HepG2 (cell line): ENCODE data around the gene LTB4R2. TPM values are rescaled to one million over a fixed set of nuclear protein-coding genes. Genes with fewer than 3 reads are reported as not detected.

Source experiments
- CHCHD3 ChIP-seq: sonication (generic); formaldehyde crosslinking; IDR thresholded peaks from 2 replicates; pipeline ENCODE4 v1.8.0; 2022; ENCODE audit warnings: mild to moderate bottlenecking, missing genetic modification reagents, moderate library complexity
- HOMEZ ChIP-seq: IDR thresholded peaks from 2 replicates; pipeline ENCODE4 v1.6.1; 2016; ENCODE audit warnings: low read depth
- MED13 ChIP-seq: sonication (generic); formaldehyde crosslinking; IDR thresholded peaks from 2 replicates; pipeline ENCODE4 v1.5.0; 2020; ENCODE audit warnings: missing genetic modification reagents
- MYPOP ChIP-seq: sonication (generic); formaldehyde crosslinking; IDR thresholded peaks from 2 replicates; pipeline ENCODE4 v1.8.1; 2023; ENCODE audit warnings: mild to moderate bottlenecking, moderate library complexity, missing genetic modification reagents
- NR2F6 ChIP-seq, 2 experiments: IDR thresholded peaks; 2 replicates each; pipeline ENCODE4 v1.6.1; 2016; ENCODE audit warnings: antibody characterized with exemption in 1 of 2, mild to moderate bottlenecking in 1 of 2
- RFX1 ChIP-seq: fragments of 450-650 bp; IDR thresholded peaks from 2 replicates; pipeline ENCODE4 v1.6.1; 2017
- SKIL ChIP-seq: sonication (generic); formaldehyde crosslinking; IDR thresholded peaks from 2 replicates; pipeline ENCODE4 v1.8.0; 2022; ENCODE audit warnings: missing genetic modification reagents, mild to moderate bottlenecking, moderate library complexity, borderline replicate concordance
- SNRNP70 ChIP-seq: fragments of 200-400 bp; formaldehyde crosslinking; IDR thresholded peaks from 2 replicates; pipeline ENCODE4 v1.6.1; 2017; ENCODE audit warnings: mild to moderate bottlenecking, low read depth, low read length, moderate library complexity
- STAG1 ChIP-seq: sonication (generic); formaldehyde crosslinking; IDR thresholded peaks from 2 replicates; pipeline ENCODE4 v1.4.0; 2020; ENCODE audit warnings: missing genetic modification reagents
- ZNF547 ChIP-seq: sonication (generic); formaldehyde crosslinking; IDR thresholded peaks from 2 replicates; pipeline ENCODE4 v1.5.1; 2020; ENCODE audit warnings: mild to moderate bottlenecking, missing genetic modification reagents
- polyA plus RNA-seq, 8 experiments: library from polyadenylated mRNA; depleted of rRNA in 3 of 8; stranded (reverse) in 7 of 8; unstranded in 1 of 8; fragments of >200 nt; fragmentation: Illumina TruSeq in 4 of 8; extraction: Trizol in 4 of 8; gene quantifications; 2 replicates each; pipeline versions ENCODE4 v1.2.1 to v1.2.3, GENCODE V29; 2011 to 2016; ENCODE audit warnings: low read depth in 4 of 8, missing spikeins in 1 of 8, mixed read lengths in 1 of 8; ENCODE audit not compliant: insufficient read depth in 1 of 8
- total RNA-seq, 5 experiments: library from RNA; depleted of rRNA; stranded (reverse); fragments of >200 nt; fragmentation: Illumina TruSeq; extraction: Trizol; gene quantifications; 2 replicates each; pipeline ENCODE4 v1.2.3, GENCODE V29; 2016; ENCODE audit warnings: low read depth in 1 of 5
- TF ChIP-seq, protein P1 (sequence below): fragments of 450-650 bp; IDR thresholded peaks from 2 replicates; pipeline ENCODE4 v1.6.1; 2017; ENCODE audit warnings: mild to moderate bottlenecking
- TF ChIP-seq, protein P2 (sequence below): sonication (generic); formaldehyde crosslinking; IDR thresholded peaks from 2 replicates; pipeline ENCODE4 v1.5.0; 2020; ENCODE audit warnings: mild to moderate bottlenecking, missing genetic modification reagents
- TF ChIP-seq, protein P3 (sequence below): sonication (generic); formaldehyde crosslinking; IDR thresholded peaks from 2 replicates; pipeline ENCODE4 v1.8.1; 2023; ENCODE audit warnings: mild to moderate bottlenecking, missing genetic modification reagents, borderline replicate concordance
- TF ChIP-seq, protein P4 (sequence below): sonication (generic); formaldehyde crosslinking; IDR thresholded peaks from 2 replicates; pipeline ENCODE4 v1.4.0; 2020; ENCODE audit warnings: missing genetic modification reagents, mild to moderate bottlenecking, borderline replicate concordance

LTB4R2 gene
- total and polyA plus RNA-seq, 2 of the 13 experiments (the other 11 are each of a cell fraction or from before 2014, with no cell fraction given), result 3.9 to 6.9 TPM

DNA sequence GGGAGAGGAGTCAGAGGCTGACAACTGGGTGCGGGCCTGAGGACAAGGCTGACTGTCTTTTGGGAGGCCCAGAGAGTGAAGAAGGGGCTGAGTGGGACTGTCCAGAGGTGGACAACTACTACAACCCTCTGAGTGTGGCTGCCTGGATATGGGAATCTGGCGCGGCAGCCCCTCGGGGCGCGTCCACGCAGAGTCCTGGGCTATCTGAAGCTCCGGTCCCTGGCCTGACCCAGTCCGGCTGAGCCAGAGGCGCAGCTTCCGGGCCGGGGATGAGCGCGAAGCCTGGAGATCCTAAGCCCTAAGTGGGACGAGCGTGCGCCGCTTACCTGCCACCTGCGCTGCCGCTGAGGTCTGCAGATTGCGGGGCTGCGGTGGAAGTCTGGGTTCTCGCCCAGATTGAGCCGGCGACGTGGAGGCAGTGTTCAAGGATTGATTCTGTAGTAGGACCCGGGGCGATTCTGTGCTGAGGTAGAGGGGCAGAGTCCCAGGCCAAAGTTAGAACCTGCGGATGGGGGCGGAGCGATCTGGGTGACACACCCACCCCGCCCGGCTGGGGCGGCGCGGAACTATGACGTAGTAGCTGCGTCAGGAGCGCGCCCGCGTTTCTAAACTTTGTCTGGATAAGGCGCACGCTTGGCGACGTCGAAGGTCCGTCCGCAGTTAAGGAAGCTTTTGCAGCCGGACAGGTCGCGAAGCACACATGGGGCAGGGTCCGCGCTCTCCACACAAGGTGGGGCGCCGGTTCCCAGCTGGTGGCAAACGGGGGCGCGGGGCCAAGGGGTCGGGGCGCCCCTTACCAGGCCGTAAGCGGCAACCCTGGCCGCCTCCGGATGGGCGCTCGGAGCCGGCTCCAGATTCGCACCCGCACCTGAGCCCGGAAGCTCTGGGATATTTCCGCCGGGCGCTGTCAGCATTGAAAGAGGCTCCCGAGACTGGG is 10.4 kb upstream of the LTB4R2 start, which contains the start of the genes DHRS1 and NOP9 (continued):
- TF ChIP-seq, protein P1, sequence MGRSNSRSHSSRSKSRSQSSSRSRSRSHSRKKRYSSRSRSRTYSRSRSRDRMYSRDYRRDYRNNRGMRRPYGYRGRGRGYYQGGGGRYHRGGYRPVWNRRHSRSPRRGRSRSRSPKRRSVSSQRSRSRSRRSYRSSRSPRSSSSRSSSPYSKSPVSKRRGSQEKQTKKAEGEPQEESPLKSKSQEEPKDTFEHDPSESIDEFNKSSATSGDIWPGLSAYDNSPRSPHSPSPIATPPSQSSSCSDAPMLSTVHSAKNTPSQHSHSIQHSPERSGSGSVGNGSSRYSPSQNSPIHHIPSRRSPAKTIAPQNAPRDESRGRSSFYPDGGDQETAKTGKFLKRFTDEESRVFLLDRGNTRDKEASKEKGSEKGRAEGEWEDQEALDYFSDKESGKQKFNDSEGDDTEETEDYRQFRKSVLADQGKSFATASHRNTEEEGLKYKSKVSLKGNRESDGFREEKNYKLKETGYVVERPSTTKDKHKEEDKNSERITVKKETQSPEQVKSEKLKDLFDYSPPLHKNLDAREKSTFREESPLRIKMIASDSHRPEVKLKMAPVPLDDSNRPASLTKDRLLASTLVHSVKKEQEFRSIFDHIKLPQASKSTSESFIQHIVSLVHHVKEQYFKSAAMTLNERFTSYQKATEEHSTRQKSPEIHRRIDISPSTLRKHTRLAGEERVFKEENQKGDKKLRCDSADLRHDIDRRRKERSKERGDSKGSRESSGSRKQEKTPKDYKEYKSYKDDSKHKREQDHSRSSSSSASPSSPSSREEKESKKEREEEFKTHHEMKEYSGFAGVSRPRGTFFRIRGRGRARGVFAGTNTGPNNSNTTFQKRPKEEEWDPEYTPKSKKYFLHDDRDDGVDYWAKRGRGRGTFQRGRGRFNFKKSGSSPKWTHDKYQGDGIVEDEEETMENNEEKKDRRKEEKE, result no peak
- peak; percentile 77 for TF ChIP-seq CHCHD3
- peak; percentile 82 for TF ChIP-seq HOMEZ
- no peak for TF ChIP-seq SKIL (CRISPR knock-in tag)
- peak; percentile 60; the same call in 1 of the 2 replicates for TF ChIP-seq MED13 (CRISPR knock-in tag)
- TF ChIP-seq RFX1, result no peak
- no peak for TF ChIP-seq SNRNP70
- TF ChIP-seq, protein P2, sequence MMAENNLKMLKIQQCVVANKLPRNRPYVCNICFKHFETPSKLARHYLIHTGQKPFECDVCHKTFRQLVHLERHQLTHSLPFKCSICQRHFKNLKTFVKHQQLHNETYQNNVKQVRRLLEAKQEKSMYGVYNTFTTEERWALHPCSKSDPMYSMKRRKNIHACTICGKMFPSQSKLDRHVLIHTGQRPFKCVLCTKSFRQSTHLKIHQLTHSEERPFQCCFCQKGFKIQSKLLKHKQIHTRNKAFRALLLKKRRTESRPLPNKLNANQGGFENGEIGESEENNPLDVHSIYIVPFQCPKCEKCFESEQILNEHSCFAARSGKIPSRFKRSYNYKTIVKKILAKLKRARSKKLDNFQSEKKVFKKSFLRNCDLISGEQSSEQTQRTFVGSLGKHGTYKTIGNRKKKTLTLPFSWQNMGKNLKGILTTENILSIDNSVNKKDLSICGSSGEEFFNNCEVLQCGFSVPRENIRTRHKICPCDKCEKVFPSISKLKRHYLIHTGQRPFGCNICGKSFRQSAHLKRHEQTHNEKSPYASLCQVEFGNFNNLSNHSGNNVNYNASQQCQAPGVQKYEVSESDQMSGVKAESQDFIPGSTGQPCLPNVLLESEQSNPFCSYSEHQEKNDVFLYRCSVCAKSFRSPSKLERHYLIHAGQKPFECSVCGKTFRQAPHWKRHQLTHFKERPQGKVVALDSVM (CRISPR knock-in tag), result peak; percentile 67
- TF ChIP-seq, protein P3, sequence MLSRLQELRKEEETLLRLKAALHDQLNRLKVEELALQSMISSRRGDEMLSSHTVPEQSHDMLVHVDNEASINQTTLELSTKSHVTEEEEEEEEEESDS (CRISPR knock-in tag), result 0 out of 2 replicates have a peak, but pooled peaks have one; percentile 92
- peak; percentile 99 for TF ChIP-seq ZNF547 (CRISPR knock-in tag)
- peak; percentile 32; the same call in 1 of the 2 replicates for TF ChIP-seq STAG1 (CRISPR knock-in tag)
- TF ChIP-seq NR2F6 (IDR thresholded peaks at IDR 0.05), result no peak
- TF ChIP-seq NR2F6 (CRISPR knock-in tag; IDR thresholded peaks at IDR 0.05), result peak; percentile 54
- TF ChIP-seq MYPOP (CRISPR knock-in tag), result no peak
- TF ChIP-seq, protein P4, sequence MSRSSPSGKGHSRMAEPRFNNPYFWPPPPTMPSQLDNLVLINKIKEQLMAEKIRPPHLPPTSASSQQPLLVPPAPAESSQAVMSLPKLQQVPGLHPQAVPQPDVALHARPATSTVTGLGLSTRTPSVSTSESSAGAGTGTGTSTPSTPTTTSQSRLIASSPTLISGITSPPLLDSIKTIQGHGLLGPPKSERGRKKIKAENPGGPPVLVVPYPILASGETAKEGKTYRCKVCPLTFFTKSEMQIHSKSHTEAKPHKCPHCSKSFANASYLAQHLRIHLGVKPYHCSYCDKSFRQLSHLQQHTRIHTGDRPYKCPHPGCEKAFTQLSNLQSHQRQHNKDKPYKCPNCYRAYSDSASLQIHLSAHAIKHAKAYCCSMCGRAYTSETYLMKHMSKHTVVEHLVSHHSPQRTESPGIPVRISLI (CRISPR knock-in tag), result peak; percentile 54; the same call in 1 of the 2 replicates
